ENCODE data around the gene SCO2.
"Not testable (repeated sequence)": the region's sequence is repeated elsewhere in the genome, so short reads cannot be mapped to it uniquely, and the experiment has no call there.

Gene SCO2

GRCh38 chr22:50535113-50535512, 9.7 kb upstream of the SCO2 start:
- Mint-ChIP-seq H3K27me3 (ENCODE audit: low read depth, poor library complexity) (peaks cover 33% of the 10 kb centered on the region), H3K27ac (no peak overlapping the region), H3K4me3 (no peak overlapping the region), H3K4me1 (peaks cover 38% of the 10 kb centered on the region), H3K36me3 (ENCODE audit: low read depth) (no peaks in the 10 kb centered on the region), H3K9me3 (no peaks in the 10 kb centered on the region)
- DNase-seq, result no peak
- TF ChIP-seq, protein P1, sequence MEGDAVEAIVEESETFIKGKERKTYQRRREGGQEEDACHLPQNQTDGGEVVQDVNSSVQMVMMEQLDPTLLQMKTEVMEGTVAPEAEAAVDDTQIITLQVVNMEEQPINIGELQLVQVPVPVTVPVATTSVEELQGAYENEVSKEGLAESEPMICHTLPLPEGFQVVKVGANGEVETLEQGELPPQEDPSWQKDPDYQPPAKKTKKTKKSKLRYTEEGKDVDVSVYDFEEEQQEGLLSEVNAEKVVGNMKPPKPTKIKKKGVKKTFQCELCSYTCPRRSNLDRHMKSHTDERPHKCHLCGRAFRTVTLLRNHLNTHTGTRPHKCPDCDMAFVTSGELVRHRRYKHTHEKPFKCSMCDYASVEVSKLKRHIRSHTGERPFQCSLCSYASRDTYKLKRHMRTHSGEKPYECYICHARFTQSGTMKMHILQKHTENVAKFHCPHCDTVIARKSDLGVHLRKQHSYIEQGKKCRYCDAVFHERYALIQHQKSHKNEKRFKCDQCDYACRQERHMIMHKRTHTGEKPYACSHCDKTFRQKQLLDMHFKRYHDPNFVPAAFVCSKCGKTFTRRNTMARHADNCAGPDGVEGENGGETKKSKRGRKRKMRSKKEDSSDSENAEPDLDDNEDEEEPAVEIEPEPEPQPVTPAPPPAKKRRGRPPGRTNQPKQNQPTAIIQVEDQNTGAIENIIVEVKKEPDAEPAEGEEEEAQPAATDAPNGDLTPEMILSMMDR (IDR thresholded peaks at IDR 0.05), result no peak

- not testable (repeated sequence) for DNase-seq; H3K36me3 Mint-ChIP-seq (ENCODE audit: low read depth); H3K9me3 Mint-ChIP-seq
- Mint-ChIP-seq H3K4me1 (peaks cover 33% of the 10 kb centered on the region), H3K4me3 (peak overlapping the region; percentile 57), H3K27me3 (ENCODE audit: low read depth, poor library complexity) (peaks cover 41% of the 10 kb centered on the region), H3K27ac (peak overlapping the region; percentile 73)
Measured at GRCh38 chr22:50533856-50534711, 8.7 kb upstream of the SCO2 start.

- H3K9me3 Mint-ChIP-seq, result no peaks in the 10 kb centered on the region
- DNase-seq, result no peak
- TF ChIP-seq, protein P1 (IDR thresholded peaks at IDR 0.05), result no peak
- peaks cover 47% of the 10 kb centered on the region for H3K27me3 Mint-ChIP-seq (ENCODE audit: low read depth, poor library complexity)
- H3K4me1 Mint-ChIP-seq, result peaks cover 28% of the 10 kb centered on the region
- peaks cover 3% of the 10 kb centered on the region for H3K36me3 Mint-ChIP-seq (ENCODE audit: low read depth)
- peak overlapping the region; percentile 57 for H3K4me3 Mint-ChIP-seq
- H3K27ac Mint-ChIP-seq, result no peak overlapping the region
Measured at GRCh38 chr22:50532824-50533796, 7.7 kb upstream of the SCO2 start.

GRCh38 chr22:50531962-50532674, 6.7 kb upstream of the SCO2 start:
- H3K27me3 Mint-ChIP-seq (ENCODE audit: low read depth, poor library complexity), result peaks cover 55% of the 10 kb centered on the region
- peaks cover 8% of the 10 kb centered on the region for H3K36me3 Mint-ChIP-seq (ENCODE audit: low read depth)
- no peak overlapping the region for H3K27ac Mint-ChIP-seq
- H3K4me1 Mint-ChIP-seq, result peaks cover 33% of the 10 kb centered on the region
- TF ChIP-seq, protein P1 (IDR thresholded peaks at IDR 0.05), result no peak
- peak; percentile 74 for DNase-seq
- no peaks in the 10 kb centered on the region for H3K9me3 Mint-ChIP-seq
- peak overlapping the region; percentile 65 for H3K4me3 Mint-ChIP-seq

- peak overlapping the region; percentile 70 for H3K4me3 Mint-ChIP-seq
- TF ChIP-seq, protein P1 (IDR thresholded peaks at IDR 0.05), result no peak
- H3K27me3 Mint-ChIP-seq (ENCODE audit: low read depth, poor library complexity), result peaks cover 52% of the 10 kb centered on the region
- H3K9me3 Mint-ChIP-seq, result no peaks in the 10 kb centered on the region
- no peak overlapping the region for H3K27ac Mint-ChIP-seq
- peak; percentile 43 for DNase-seq
- H3K4me1 Mint-ChIP-seq, result peaks cover 39% of the 10 kb centered on the region
- peaks cover 8% of the 10 kb centered on the region for H3K36me3 Mint-ChIP-seq (ENCODE audit: low read depth)
Measured at GRCh38 chr22:50531546-50531961, 6.2 kb upstream of the SCO2 start.
